Measurements from ENCODE around the gene CDH4.

DNA sequence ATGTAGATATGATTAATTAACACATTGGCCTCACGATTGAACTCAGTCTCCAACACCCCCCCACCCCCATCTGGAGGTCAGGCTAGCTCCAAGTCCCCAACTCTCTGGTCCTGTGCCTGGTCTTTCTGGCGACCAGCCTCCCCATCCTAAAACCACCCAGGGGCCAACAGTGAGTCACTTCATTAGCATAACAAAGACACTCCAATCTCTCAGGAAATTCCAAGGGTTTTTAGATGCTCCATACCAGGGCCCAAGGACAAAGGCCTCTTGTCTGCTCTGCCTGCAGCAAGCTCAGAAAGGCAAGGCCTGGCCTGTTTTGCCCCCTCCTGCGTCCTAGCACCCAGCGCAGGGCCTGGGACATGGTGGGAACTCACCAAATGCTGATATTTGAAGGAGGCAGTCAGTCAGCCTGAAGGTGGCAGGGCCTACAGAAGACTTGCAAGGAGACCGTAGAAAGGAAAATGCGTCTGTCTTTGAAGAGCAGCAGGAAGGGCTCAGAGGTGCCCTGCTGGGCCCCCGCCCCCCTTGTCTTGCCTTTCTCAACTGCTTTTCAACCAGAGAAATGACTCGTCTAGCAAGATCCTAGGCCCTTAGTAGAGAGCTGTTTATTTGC, 184.7 kb downstream of the CDH4 start:
- no peak for TF ChIP-seq E2F1 (CRISPR knock-in tag; IDR thresholded peaks at IDR 0.05)
- TF ChIP-seq, protein P1, sequence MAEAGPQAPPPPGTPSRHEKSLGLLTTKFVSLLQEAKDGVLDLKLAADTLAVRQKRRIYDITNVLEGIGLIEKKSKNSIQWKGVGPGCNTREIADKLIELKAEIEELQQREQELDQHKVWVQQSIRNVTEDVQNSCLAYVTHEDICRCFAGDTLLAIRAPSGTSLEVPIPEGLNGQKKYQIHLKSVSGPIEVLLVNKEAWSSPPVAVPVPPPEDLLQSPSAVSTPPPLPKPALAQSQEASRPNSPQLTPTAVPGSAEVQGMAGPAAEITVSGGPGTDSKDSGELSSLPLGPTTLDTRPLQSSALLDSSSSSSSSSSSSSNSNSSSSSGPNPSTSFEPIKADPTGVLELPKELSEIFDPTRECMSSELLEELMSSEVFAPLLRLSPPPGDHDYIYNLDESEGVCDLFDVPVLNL (CRISPR knock-in tag; IDR thresholded peaks at IDR 0.05; ENCODE audit: borderline replicate concordance, low read depth): no peak
- no peak for TF ChIP-seq ZNF396 (CRISPR knock-in tag; IDR thresholded peaks at IDR 0.05; ENCODE audit: borderline replicate concordance)
- TF ChIP-seq, protein P2, sequence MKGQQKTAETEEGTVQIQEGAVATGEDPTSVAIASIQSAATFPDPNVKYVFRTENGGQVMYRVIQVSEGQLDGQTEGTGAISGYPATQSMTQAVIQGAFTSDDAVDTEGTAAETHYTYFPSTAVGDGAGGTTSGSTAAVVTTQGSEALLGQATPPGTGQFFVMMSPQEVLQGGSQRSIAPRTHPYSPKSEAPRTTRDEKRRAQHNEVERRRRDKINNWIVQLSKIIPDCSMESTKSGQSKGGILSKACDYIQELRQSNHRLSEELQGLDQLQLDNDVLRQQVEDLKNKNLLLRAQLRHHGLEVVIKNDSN (CRISPR knock-in tag; IDR thresholded peaks at IDR 0.05): no peak
- TF ChIP-seq, protein P3, sequence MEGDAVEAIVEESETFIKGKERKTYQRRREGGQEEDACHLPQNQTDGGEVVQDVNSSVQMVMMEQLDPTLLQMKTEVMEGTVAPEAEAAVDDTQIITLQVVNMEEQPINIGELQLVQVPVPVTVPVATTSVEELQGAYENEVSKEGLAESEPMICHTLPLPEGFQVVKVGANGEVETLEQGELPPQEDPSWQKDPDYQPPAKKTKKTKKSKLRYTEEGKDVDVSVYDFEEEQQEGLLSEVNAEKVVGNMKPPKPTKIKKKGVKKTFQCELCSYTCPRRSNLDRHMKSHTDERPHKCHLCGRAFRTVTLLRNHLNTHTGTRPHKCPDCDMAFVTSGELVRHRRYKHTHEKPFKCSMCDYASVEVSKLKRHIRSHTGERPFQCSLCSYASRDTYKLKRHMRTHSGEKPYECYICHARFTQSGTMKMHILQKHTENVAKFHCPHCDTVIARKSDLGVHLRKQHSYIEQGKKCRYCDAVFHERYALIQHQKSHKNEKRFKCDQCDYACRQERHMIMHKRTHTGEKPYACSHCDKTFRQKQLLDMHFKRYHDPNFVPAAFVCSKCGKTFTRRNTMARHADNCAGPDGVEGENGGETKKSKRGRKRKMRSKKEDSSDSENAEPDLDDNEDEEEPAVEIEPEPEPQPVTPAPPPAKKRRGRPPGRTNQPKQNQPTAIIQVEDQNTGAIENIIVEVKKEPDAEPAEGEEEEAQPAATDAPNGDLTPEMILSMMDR (IDR thresholded peaks at IDR 0.05): no peak
- TF ChIP-seq, protein P4, sequence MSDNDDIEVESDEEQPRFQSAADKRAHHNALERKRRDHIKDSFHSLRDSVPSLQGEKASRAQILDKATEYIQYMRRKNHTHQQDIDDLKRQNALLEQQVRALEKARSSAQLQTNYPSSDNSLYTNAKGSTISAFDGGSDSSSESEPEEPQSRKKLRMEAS (CRISPR knock-in tag; IDR thresholded peaks at IDR 0.05): peak; percentile 36; the same call in 1 of the 2 replicates
- TF ChIP-seq RELA (CRISPR knock-in tag; IDR thresholded peaks at IDR 0.05; ENCODE audit: borderline replicate concordance): no peak
- no peak for TF ChIP-seq FOXJ3 (CRISPR knock-in tag; IDR thresholded peaks at IDR 0.05; ENCODE audit: borderline replicate concordance)
- peak; percentile 61 for TF ChIP-seq SP1 (CRISPR knock-in tag; conservative IDR thresholded peaks at IDR 0.05)
- TF ChIP-seq ZNF121 (CRISPR knock-in tag; IDR thresholded peaks at IDR 0.05): no peak
- TF ChIP-seq ELF4 (CRISPR knock-in tag; IDR thresholded peaks at IDR 0.05; ENCODE audit: low read depth): no peak
- no peak for TF ChIP-seq CREB1 (CRISPR knock-in tag; IDR thresholded peaks at IDR 0.05)
- TF ChIP-seq E2F5 (CRISPR knock-in tag; IDR thresholded peaks at IDR 0.05): no peak
